Kidney epithelial cell (primary cell): ENCODE measurements around the gene VWA1. TPM values are rescaled to one million over a fixed set of nuclear protein-coding genes. Genes with fewer than 3 reads are reported as not detected.

Experiments
- DNase-seq: peaks from one replicate; pipeline ENCODE4 v3.0.0-alpha.2; 2010; ENCODE audit warnings: low read depth
- H3K27me3 ChIP-seq: 2 replicates; pipeline ENCODE4 v1.6.0; 2011; ENCODE audit warnings: low read length; ENCODE audit not compliant: control insufficient read depth, insufficient read depth
- H3K36me3 ChIP-seq: 2 replicates; pipeline ENCODE4 v1.5.1; 2011; ENCODE audit warnings: low read length; ENCODE audit not compliant: control insufficient read depth, insufficient read depth
- H3K4me3 ChIP-seq: 2 replicates; pipeline ENCODE4 v1.5.1; 2011; ENCODE audit warnings: low read depth, mild to moderate bottlenecking, control low read depth, low read length
- total RNA-seq: library from RNA; depleted of rRNA; stranded (reverse); fragments of >200 nt; gene quantifications from 2 replicates; pipeline ENCODE4 v1.2.3, GENCODE V29; 2015
- TF ChIP-seq, protein P1 (sequence below): IDR thresholded peaks from 2 replicates; pipeline ENCODE4 v1.5.1; 2011; ENCODE audit warnings: mild to moderate bottlenecking, moderate library complexity, low read length, control low read depth, inconsistent platforms; ENCODE audit not compliant: insufficient read depth, poor library complexity, severe bottlenecking

VWA1 gene
- total RNA-seq, 1 donor from 2014 or later: 27.6 TPM

DNA sequence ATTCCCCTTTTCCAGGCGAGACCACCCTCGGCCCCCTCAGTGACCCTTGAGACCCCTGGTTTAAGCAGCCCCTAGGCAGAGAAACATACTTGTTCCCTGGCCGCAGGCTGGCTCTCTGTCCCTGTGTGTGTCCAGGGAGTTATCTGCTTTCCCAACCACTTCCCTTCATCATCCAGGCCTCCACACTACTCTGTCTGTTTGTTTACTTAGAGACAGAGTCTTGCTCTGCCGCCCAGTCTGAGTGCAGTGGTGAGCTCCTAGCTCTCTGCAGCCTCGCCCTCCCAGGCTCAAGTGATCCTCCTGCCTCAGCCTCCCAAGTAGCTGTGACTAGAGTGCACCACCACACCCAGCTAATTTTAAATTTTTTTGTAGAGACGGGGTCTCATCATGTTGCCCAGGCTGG lies 5.8 kb upstream of the VWA1 start:
- Histone ChIP-seq H3K36me3 (no peaks in the 10 kb centered on the region), H3K4me3 (no peak overlapping the region), H3K27me3 (peaks cover 4% of the 10 kb centered on the region)
- DNase-seq: no peak
- TF ChIP-seq, protein P1, sequence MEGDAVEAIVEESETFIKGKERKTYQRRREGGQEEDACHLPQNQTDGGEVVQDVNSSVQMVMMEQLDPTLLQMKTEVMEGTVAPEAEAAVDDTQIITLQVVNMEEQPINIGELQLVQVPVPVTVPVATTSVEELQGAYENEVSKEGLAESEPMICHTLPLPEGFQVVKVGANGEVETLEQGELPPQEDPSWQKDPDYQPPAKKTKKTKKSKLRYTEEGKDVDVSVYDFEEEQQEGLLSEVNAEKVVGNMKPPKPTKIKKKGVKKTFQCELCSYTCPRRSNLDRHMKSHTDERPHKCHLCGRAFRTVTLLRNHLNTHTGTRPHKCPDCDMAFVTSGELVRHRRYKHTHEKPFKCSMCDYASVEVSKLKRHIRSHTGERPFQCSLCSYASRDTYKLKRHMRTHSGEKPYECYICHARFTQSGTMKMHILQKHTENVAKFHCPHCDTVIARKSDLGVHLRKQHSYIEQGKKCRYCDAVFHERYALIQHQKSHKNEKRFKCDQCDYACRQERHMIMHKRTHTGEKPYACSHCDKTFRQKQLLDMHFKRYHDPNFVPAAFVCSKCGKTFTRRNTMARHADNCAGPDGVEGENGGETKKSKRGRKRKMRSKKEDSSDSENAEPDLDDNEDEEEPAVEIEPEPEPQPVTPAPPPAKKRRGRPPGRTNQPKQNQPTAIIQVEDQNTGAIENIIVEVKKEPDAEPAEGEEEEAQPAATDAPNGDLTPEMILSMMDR: no peak

DNA sequence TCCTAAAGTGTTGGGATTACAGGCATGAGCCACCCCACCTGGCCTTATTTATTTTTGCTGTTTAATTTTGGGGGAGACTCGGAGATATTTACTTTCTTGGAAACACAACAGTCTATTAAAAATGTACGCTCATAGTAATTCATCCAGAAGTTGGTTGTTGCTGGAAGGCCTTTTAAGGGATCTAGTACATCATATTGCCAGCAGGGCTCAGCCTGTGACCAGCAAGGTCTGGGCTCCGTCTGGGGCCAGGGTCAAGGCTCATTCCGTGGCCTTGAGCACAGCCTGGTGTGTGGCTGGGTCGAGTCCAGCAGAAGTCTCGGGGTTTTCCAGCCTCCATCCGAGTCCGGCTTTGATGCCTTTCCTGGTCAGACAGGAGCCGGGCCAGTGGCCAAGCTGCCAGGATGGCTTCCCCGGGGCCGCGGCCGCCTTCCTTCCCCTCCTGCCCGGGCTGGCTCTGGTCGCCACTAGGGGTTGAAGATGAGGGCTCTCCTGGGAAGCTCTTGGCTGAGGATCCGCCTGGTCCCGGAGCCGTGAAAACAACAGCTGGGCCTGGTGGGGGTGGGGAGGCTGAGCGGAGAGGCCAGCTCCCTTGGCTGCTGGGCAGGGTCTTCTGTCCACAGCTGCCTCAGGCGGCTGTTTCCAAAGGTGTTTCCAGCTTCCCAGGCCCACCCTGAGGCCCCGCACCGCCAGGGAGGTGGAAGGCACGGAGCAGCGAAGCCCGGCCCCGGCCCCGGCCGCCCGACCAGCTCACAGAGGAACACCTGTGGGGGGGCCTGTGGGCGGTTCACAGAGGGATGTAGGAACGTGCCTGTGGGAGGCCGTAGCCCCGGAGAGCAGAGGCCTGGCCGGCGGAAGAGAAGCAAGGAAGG lies 5.1 kb upstream of the VWA1 start:
- peaks cover 4% of the 10 kb centered on the region for H3K27me3 ChIP-seq
- no peaks in the 10 kb centered on the region for H3K36me3 ChIP-seq
- no peak for DNase-seq
- no peak overlapping the region for H3K4me3 ChIP-seq
- TF ChIP-seq, protein P1: no peak

DNA sequence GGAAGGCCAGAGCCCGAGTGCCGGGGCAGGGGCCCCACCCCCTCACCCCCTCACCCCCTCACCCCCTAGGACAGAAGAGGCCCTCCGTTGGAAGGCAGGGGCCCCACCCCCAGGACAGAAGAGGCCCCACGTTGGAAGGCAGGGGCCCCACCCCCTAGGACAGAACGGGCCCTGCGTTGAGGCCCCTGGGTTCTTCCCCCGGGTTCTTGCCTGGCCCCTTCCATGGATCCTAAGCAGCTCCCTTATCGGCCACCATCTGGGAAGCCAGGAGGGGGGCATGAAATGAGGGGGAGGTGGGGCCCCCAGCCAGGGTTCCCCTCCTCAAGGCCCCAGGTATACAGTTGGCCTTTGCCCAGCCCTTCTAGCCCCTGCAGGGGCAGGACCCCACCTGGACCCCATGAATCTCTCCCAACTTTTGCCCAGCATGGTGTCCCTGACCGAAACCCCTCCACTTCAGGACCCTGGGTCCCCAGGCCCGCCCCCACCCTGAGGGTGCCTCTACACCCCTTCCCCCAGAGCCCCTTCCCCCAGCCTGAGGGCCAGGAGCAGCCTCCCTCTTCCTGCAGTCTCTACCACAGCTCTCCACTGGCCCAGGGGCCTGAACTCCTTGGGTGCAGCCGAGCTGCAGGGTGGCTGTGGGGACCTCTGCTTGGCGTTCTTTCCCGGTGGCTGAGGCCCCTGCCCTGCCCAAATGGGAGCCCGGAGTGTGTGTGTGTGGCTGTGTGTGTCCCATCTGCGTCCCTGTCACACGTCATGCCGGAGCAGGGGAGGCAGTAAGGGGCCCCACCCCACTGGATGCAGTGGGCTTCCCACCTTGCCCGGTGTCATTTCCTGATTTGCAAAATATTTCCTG lies 4.3 kb upstream of the VWA1 start:
- Histone ChIP-seq H3K27me3 (no peaks in the 10 kb centered on the region), H3K4me3 (no peak overlapping the region), H3K36me3 (no peaks in the 10 kb centered on the region)
- TF ChIP-seq, protein P1: no peak
- DNase-seq: no peak

DNA sequence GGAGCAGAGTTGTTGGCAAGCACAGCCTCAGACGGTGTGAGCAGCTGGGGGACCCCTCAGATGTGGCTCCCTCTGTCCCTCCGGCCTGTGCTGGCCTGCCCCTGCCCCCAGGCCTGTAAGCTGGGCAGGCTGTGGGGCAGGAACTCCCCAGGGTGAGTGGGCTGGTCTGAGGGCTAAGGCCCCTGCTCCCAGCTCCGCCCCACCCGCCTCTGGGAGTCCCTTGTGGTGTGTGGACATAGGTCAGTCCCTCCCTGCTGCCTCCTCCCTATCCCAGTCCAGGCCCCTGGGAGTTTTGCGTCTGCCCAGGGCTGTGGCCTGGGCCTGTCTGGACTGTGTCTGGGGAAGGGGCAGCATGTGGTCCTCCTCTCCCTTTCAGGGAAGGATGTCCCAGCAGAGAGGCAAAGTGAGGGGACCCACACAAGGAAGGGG lies 3.6 kb upstream of the VWA1 start:
- TF ChIP-seq, protein P1: no peak
- DNase-seq: no peak
- Histone ChIP-seq H3K27me3 (no peaks in the 10 kb centered on the region), H3K4me3 (no peak overlapping the region), H3K36me3 (no peaks in the 10 kb centered on the region)

DNA sequence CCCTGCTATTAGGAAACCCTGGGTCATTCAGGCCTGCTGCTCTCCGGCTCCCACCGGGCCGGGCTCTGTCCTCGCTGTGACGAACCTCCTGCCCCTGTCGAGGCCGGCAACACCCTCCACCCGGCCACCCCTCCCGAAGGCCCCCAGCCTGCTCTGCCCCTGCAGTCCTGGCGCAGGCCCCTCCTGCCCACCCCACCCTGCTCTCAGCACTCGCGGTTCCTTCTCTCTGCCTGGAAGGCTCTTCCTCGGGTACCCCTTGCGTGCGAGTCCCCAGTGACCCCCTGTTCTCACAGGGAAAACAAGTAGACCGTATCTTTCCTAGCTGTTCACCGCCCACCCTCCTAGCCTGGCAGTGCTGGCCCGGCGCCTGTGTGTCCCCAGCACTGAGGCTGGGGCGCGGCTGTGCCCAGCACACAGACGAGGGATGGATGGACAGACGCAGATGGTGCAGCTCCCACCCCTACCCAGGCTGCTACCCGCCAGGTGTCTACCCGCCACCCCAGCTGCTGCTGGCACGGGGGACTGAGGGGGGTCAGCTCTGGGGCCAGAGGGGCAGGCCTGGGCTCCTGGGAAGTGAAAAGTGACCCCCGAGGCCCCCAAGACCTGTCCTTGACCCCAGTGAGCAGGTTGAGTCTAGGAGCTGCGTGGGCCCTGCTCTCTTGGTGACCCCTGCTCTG lies 3.1 kb upstream of the VWA1 start:
- no peak for DNase-seq
- H3K4me3 ChIP-seq: no peak overlapping the region
- TF ChIP-seq, protein P1: no peak
- no peaks in the 10 kb centered on the region for H3K36me3 ChIP-seq
- no peaks in the 10 kb centered on the region for H3K27me3 ChIP-seq
